ENCODE results near the gene PRIMA1. TPM values are rescaled to one million over a fixed set of nuclear protein-coding genes. Genes with fewer than 3 reads are reported as not detected.

Gene PRIMA1
- total RNA-seq, 2 experiments from 2014 or later = not detected

GRCh38 chr14:93717668-93718320 is 70.5 kb downstream of the PRIMA1 start:
- H3K27ac Mint-ChIP-seq = no peak overlapping the region
- no peak for DNase-seq
- no peaks in the 10 kb centered on the region for H3K36me3 Mint-ChIP-seq (ENCODE audit: low read depth)
- peaks cover 4% of the 10 kb centered on the region for H3K9me3 Mint-ChIP-seq
- CTCF ChIA-PET = interaction anchor here (0.6 kb wide), 1 partner anchor 578 kb away, joined by 4 read pairs; no protein-coding TSS in a partner anchor
- H3K27me3 Mint-ChIP-seq (ENCODE audit: low read depth) = no peaks in the 10 kb centered on the region
- H3K4me1 Mint-ChIP-seq (ENCODE audit: low read depth) = no peaks in the 10 kb centered on the region
- intact Hi-C loops (cut with micrococcal nuclease) = no loop called here
- H3K4me3 Mint-ChIP-seq = no peak overlapping the region

GRCh38 chr14:93716746-93717667 is 71.3 kb downstream of the PRIMA1 start:
- H3K27me3 Mint-ChIP-seq (ENCODE audit: low read depth) = no peaks in the 10 kb centered on the region
- intact Hi-C loops (cut with micrococcal nuclease) = no loop called here
- CTCF ChIA-PET = interaction anchor here (0.6 kb wide), 2 partner anchors 12 to 577 kb away, joined by 3 to 4 read pairs; no protein-coding TSS in a partner anchor

GRCh38 chr14:93716002-93716745 is 72.1 kb downstream of the PRIMA1 start:
- H3K4me3 Mint-ChIP-seq = no peak overlapping the region
- no peak for DNase-seq
- intact Hi-C loops (cut with micrococcal nuclease) = no loop called here
- no peak overlapping the region for H3K27ac Mint-ChIP-seq
- H3K36me3 Mint-ChIP-seq (ENCODE audit: low read depth) = no peaks in the 10 kb centered on the region
- H3K9me3 Mint-ChIP-seq = no peaks in the 10 kb centered on the region
- H3K4me1 Mint-ChIP-seq (ENCODE audit: low read depth) = no peaks in the 10 kb centered on the region
- CTCF ChIA-PET = no interaction called here
- no peaks in the 10 kb centered on the region for H3K27me3 Mint-ChIP-seq (ENCODE audit: low read depth)

More at GRCh38 chr14:93716746-93717667, 71.3 kb downstream of the PRIMA1 start:
- Mint-ChIP-seq H3K9me3 (no peaks in the 10 kb centered on the region), H3K36me3 (ENCODE audit: low read depth) (no peaks in the 10 kb centered on the region), H3K4me1 (ENCODE audit: low read depth) (no peaks in the 10 kb centered on the region), H3K27ac (no peak overlapping the region), H3K4me3 (no peak overlapping the region)
- DNase-seq = no peak

- no peaks in the 10 kb centered on the region for H3K9me3 Mint-ChIP-seq
- no peak overlapping the region for H3K4me3 Mint-ChIP-seq
- no peaks in the 10 kb centered on the region for H3K4me1 Mint-ChIP-seq (ENCODE audit: low read depth)
- CTCF ChIA-PET = no interaction called here
- intact Hi-C loops (cut with micrococcal nuclease) = no loop called here
- H3K27ac Mint-ChIP-seq = no peak overlapping the region
- no peaks in the 10 kb centered on the region for H3K36me3 Mint-ChIP-seq (ENCODE audit: low read depth)
- H3K27me3 Mint-ChIP-seq (ENCODE audit: low read depth) = no peaks in the 10 kb centered on the region
- no peak for DNase-seq
Observed at GRCh38 chr14:93715279-93715927, 72.9 kb downstream of the PRIMA1 start.

- intact Hi-C loops (cut with micrococcal nuclease) = no loop called here
- DNase-seq = no peak
- Mint-ChIP-seq H3K4me1 (ENCODE audit: low read depth) (no peaks in the 10 kb centered on the region), H3K4me3 (no peak overlapping the region), H3K9me3 (no peaks in the 10 kb centered on the region), H3K27me3 (ENCODE audit: low read depth) (no peaks in the 10 kb centered on the region), H3K27ac (no peak overlapping the region), H3K36me3 (ENCODE audit: low read depth) (no peaks in the 10 kb centered on the region)
- CTCF ChIA-PET = no interaction called here
Observed at GRCh38 chr14:93714605-93715004, 73.7 kb downstream of the PRIMA1 start.

- Mint-ChIP-seq H3K27me3 (ENCODE audit: low read depth) (no peaks in the 10 kb centered on the region), H3K4me3 (no peak overlapping the region), H3K36me3 (ENCODE audit: low read depth) (no peaks in the 10 kb centered on the region), H3K9me3 (no peaks in the 10 kb centered on the region), H3K4me1 (ENCODE audit: low read depth) (no peaks in the 10 kb centered on the region), H3K27ac (no peak overlapping the region)
- DNase-seq = no peak
- intact Hi-C loops (cut with micrococcal nuclease) = no loop called here
- CTCF ChIA-PET = no interaction called here
Observed at GRCh38 chr14:93713726-93714405, 74.4 kb downstream of the PRIMA1 start.

- H3K27ac Mint-ChIP-seq = no peak overlapping the region
- intact Hi-C loops (cut with micrococcal nuclease) = no loop called here
- H3K4me3 Mint-ChIP-seq = no peak overlapping the region
- no peaks in the 10 kb centered on the region for H3K9me3 Mint-ChIP-seq
- no peaks in the 10 kb centered on the region for H3K4me1 Mint-ChIP-seq (ENCODE audit: low read depth)
- H3K27me3 Mint-ChIP-seq (ENCODE audit: low read depth) = no peaks in the 10 kb centered on the region
- DNase-seq = no peak
- CTCF ChIA-PET = no interaction called here
- H3K36me3 Mint-ChIP-seq (ENCODE audit: low read depth) = no peaks in the 10 kb centered on the region
Observed at GRCh38 chr14:93712838-93713724, 75.2 kb downstream of the PRIMA1 start.

- intact Hi-C loops (cut with micrococcal nuclease) = no loop called here
- H3K4me1 Mint-ChIP-seq (ENCODE audit: low read depth) = no peaks in the 10 kb centered on the region
- CTCF ChIA-PET = interaction anchor here (0.6 kb wide), 1 partner anchor 228 kb away, joined by 3 read pairs; no protein-coding TSS in a partner anchor
- DNase-seq = no peak
- H3K36me3 Mint-ChIP-seq (ENCODE audit: low read depth) = no peaks in the 10 kb centered on the region
- H3K27ac Mint-ChIP-seq = no peak overlapping the region
- no peaks in the 10 kb centered on the region for H3K27me3 Mint-ChIP-seq (ENCODE audit: low read depth)
- no peaks in the 10 kb centered on the region for H3K9me3 Mint-ChIP-seq
- H3K4me3 Mint-ChIP-seq = no peak overlapping the region
Observed at GRCh38 chr14:93712079-93712837, 76.0 kb downstream of the PRIMA1 start.

GRCh38 chr14:93709249-93709648 is 79.0 kb downstream of the PRIMA1 start:
- Mint-ChIP-seq H3K36me3 (ENCODE audit: low read depth) (no peaks in the 10 kb centered on the region), H3K9me3 (no peaks in the 10 kb centered on the region), H3K27me3 (ENCODE audit: low read depth) (peaks cover 3% of the 10 kb centered on the region), H3K27ac (no peak overlapping the region), H3K4me1 (ENCODE audit: low read depth) (no peaks in the 10 kb centered on the region), H3K4me3 (no peak overlapping the region)
- CTCF ChIA-PET = no interaction called here
- DNase-seq = no peak
- intact Hi-C loops (cut with micrococcal nuclease) = no loop called here

- no peak for DNase-seq
- H3K27me3 Mint-ChIP-seq (ENCODE audit: low read depth) = peaks cover 3% of the 10 kb centered on the region
- no peaks in the 10 kb centered on the region for H3K4me1 Mint-ChIP-seq (ENCODE audit: low read depth)
- intact Hi-C loops (cut with micrococcal nuclease) = no loop called here
- no peaks in the 10 kb centered on the region for H3K9me3 Mint-ChIP-seq
- H3K4me3 Mint-ChIP-seq = no peak overlapping the region
- H3K27ac Mint-ChIP-seq = no peak overlapping the region
- no peaks in the 10 kb centered on the region for H3K36me3 Mint-ChIP-seq (ENCODE audit: low read depth)
- CTCF ChIA-PET = no interaction called here
Observed at GRCh38 chr14:93708800-93709199, 79.5 kb downstream of the PRIMA1 start.

All from activated naive CD4-positive, alpha-beta T cell treated with anti-CD3 and anti-CD28 coated beads for 36 hours (primary cell).